AG04450 (cell line): ENCODE measurements around the gene OCIAD1. TPM values are rescaled to one million over a fixed set of nuclear protein-coding genes. Genes with fewer than 3 reads are reported as not detected.

Source experiments
- CTCF ChIA-PET: fragments of 300-600, 350-600 bp; formaldehyde crosslinking; extraction: SDS; loops from one replicate; lab custom pipeline; 2022; ENCODE audit warnings: antibody characterized with exemption, inconsistent platforms; lab: Charles Lee
- POLR2A ChIA-PET: fragments of 350-600 bp; formaldehyde crosslinking; extraction: SDS; loops from one replicate; lab custom pipeline; 2021; ENCODE audit warnings: antibody characterized with exemption, inconsistent platforms; lab: Yijun Ruan, JAX
- DNase-seq: peaks from one replicate; pipeline ENCODE4 v3.0.0-alpha.2; 2011; ENCODE audit warnings: low read depth, low spot score
- H3K27ac ChIP-seq: one replicate; pipeline ENCODE4 v1.5.1; 2012; ENCODE audit warnings: low read depth, low read length, control low read depth
- H3K27me3 ChIP-seq: one replicate; pipeline ENCODE4 v1.6.0; 2012; ENCODE audit warnings: low read length; ENCODE audit not compliant: control insufficient read depth, insufficient read depth
- H3K4me3 ChIP-seq: 2 replicates; pipeline ENCODE4 v1.5.1; 2011; ENCODE audit warnings: mild to moderate bottlenecking, low read depth, low read length, control low read depth
- H3K9me3 ChIP-seq: 2 replicates; pipeline ENCODE4 v1.5.1; 2012; ENCODE audit warnings: low read length; ENCODE audit not compliant: control insufficient read depth, insufficient read depth
- CTCF ChIP-seq: IDR thresholded peaks from 2 replicates; pipeline ENCODE4 v1.5.1; 2011; ENCODE audit warnings: low read depth, low read length, control low read depth, inconsistent platforms
- polyA plus RNA-seq: library from polyadenylated mRNA; depleted of rRNA; stranded (reverse); fragments of >200 nt; gene quantifications from 2 replicates; pipeline ENCODE4 v1.2.3, GENCODE V29; 2011

OCIAD1 gene
- polyA plus RNA-seq, 1 experiment: 176 TPM

- TF ChIP-seq CTCF: no peak
- ChIA-PET CTCF (no interaction called here), POLR2A (no interaction called here)
- Histone ChIP-seq H3K27me3 (no peaks in the 10 kb centered on the region), H3K4me3 (peak within 1 kb of the TSS; percentile 58), H3K9me3 (peaks cover 3% of the 10 kb centered on the region; the same call in 1 of the 2 replicates), H3K27ac (no peak within 1 kb of the TSS)
- no peak for DNase-seq
Observed at GRCh38 chr4:48906206-48907173, 75.6 kb downstream of the OCIAD1 start, which contains the start of gene OCIAD2. OCIAD2 (minus strand) TSS chr4:48906774; CDS start chr4:48904549, 2,225 bp downstream.

- CTCF ChIA-PET: no interaction called here
- no peak overlapping the region for H3K27ac ChIP-seq
- peaks cover 3% of the 10 kb centered on the region; the same call in 1 of the 2 replicates for H3K9me3 ChIP-seq
- H3K27me3 ChIP-seq: no peaks in the 10 kb centered on the region
- TF ChIP-seq CTCF: no peak
- no peak overlapping the region for H3K4me3 ChIP-seq
- DNase-seq: no peak
- POLR2A ChIA-PET: no interaction called here
Observed at GRCh38 chr4:48907706-48908477, 77.0 kb downstream of the OCIAD1 start.

- no peaks in the 10 kb centered on the region for H3K27me3 ChIP-seq
- DNase-seq: no peak
- H3K4me3 ChIP-seq: no peak overlapping the region
- H3K27ac ChIP-seq: no peak overlapping the region
- ChIA-PET CTCF (interaction anchor here (1.0 kb wide), 1 partner anchor 54 kb away, joined by 3 read pairs; no protein-coding TSS in a partner anchor), POLR2A (no interaction called here)
- TF ChIP-seq CTCF: no peak
- peaks cover 3% of the 10 kb centered on the region; the same call in 1 of the 2 replicates for H3K9me3 ChIP-seq
Observed at GRCh38 chr4:48908687-48909086, 77.8 kb downstream of the OCIAD1 start.

GRCh38 chr4:48909697-48910096 is 78.8 kb downstream of the OCIAD1 start:
- H3K4me3 ChIP-seq: no peak overlapping the region
- ChIA-PET POLR2A (no interaction called here), CTCF (interaction anchor here (1.0 to 1.6 kb wide), 2 partner anchors 53 to 331 kb away, joined by 3 to 4 read pairs; no protein-coding TSS in a partner anchor)
- H3K27ac ChIP-seq: peak overlapping the region; percentile 81
- DNase-seq: peak; percentile 90
- TF ChIP-seq CTCF: no peak
- no peaks in the 10 kb centered on the region for H3K27me3 ChIP-seq
- peaks cover 3% of the 10 kb centered on the region; the same call in 1 of the 2 replicates for H3K9me3 ChIP-seq
